Suprapubic skin (tissue), 4 donors: ENCODE data around the gene DCP1B. TPM values are rescaled to one million over a fixed set of nuclear protein-coding genes. Genes with fewer than 3 reads are reported as not detected.
A peak's percentile ranks its signal among the peaks of the same experiment; 100 is the strongest.

Experiments
- DNase-seq, 2 donors: peaks; one replicate each; pipeline ENCODE4 v3.0.0-alpha.2; 2019; ENCODE audit warnings: low spot score in 2 of 2
- H3K27ac ChIP-seq: fragments of 200-600 bp; sonication (generic); one replicate; pipeline ENCODE4 v1.5.1; 2019
- H3K27me3 ChIP-seq: fragments of 200-600 bp; sonication (generic); one replicate; pipeline ENCODE4 v1.5.1; 2019
- H3K36me3 ChIP-seq: fragments of 200-600 bp; sonication (generic); one replicate; pipeline ENCODE4 v1.5.1; 2019
- H3K4me1 ChIP-seq: fragments of 200-600 bp; sonication (generic); one replicate; pipeline ENCODE4 v1.5.1; 2019
- H3K4me3 ChIP-seq: fragments of 200-600 bp; sonication (generic); one replicate; pipeline ENCODE4 v1.5.1; 2019; ENCODE audit warnings: mild to moderate bottlenecking
- H3K9me3 ChIP-seq: fragments of 200-600 bp; sonication (generic); one replicate; pipeline ENCODE4 v1.5.1; 2019
- CTCF ChIP-seq, 2 donors: fragments of 200-600 bp in 1 of 2; fragments of 450-650 bp in 1 of 2; sonication (generic) in 1 of 2; IDR thresholded peaks; one replicate each; pipeline ENCODE4 v1.5.1; 2016 to 2019; ENCODE audit warnings: antibody characterized with exemption in 2 of 2, mild to moderate bottlenecking in 1 of 2, moderate library complexity in 1 of 2
- EP300 ChIP-seq: sonication (generic); formaldehyde crosslinking; IDR thresholded peaks from one replicate; pipeline ENCODE4 v1.6.1; 2017; ENCODE audit warnings: antibody characterized with exemption
- POLR2A ChIP-seq, 2 donors: fragments of 450-650 bp; IDR thresholded peaks; one replicate each; pipeline ENCODE4 v1.6.1; 2017; ENCODE audit warnings: antibody characterized with exemption in 2 of 2, mild to moderate bottlenecking in 2 of 2, moderate library complexity in 2 of 2
- POLR2AphosphoS5 ChIP-seq, 3 donors: sonication (generic); formaldehyde crosslinking; IDR thresholded peaks; one replicate each; pipeline ENCODE4 v1.6.1; 2017; ENCODE audit warnings: antibody characterized with exemption in 3 of 3
- WGBS: methylation state at CpG from one replicate; pipeline ENCODE4 v1.1.5; 2018; 5-methylcytosine and 5-hydroxymethylcytosine counted together
- total RNA-seq, 4 donors: library from RNA; depleted of rRNA; stranded (reverse); fragments of >200 nt; gene quantifications; one replicate each; pipeline ENCODE4 v1.1.0, GENCODE V29; 2016

DCP1B gene
- total RNA-seq, 4 donors from 2014 or later = 11.5 to 19.5 (median 13.3) TPM

GRCh38 chr12:1934831-1935230 lies 69.4 kb downstream of the DCP1B start:
- TF ChIP-seq EP300 (no peak), POLR2A (IDR thresholded peaks at IDR 0.05) (no peak), CTCF (IDR thresholded peaks at IDR 0.05) (no peak), POLR2AphosphoS5 (IDR thresholded peaks at IDR 0.05) (no peak)
- Histone ChIP-seq H3K36me3 (peaks cover 9% of the 10 kb centered on the region), H3K27ac (no peak overlapping the region), H3K27me3 (no peaks in the 10 kb centered on the region), H3K4me1 (peaks cover 18% of the 10 kb centered on the region), H3K4me3 (no peak overlapping the region), H3K9me3 (no peaks in the 10 kb centered on the region)
- WGBS = 89% methylated on average over 10 of the region's 12 CpGs
- peak in 1 of 2 donors; percentile 66 for DNase-seq

GRCh38 chr12:1934068-1934467 lies 70.2 kb downstream of the DCP1B start:
- Histone ChIP-seq H3K27me3 (no peaks in the 10 kb centered on the region), H3K4me3 (no peak overlapping the region), H3K36me3 (peaks cover 9% of the 10 kb centered on the region), H3K27ac (no peak overlapping the region), H3K4me1 (peaks cover 13% of the 10 kb centered on the region), H3K9me3 (no peaks in the 10 kb centered on the region)
- no peak for DNase-seq
- WGBS = 89% methylated on average over 5 of the region's 5 CpGs
- no peak for TF ChIP-seq POLR2AphosphoS5 (IDR thresholded peaks at IDR 0.05)
- no peak for TF ChIP-seq CTCF (IDR thresholded peaks at IDR 0.05)
- no peak for TF ChIP-seq EP300

- H3K27ac ChIP-seq = no peak overlapping the region
- TF ChIP-seq EP300 (no peak), POLR2AphosphoS5 (IDR thresholded peaks at IDR 0.05) (no peak), CTCF (IDR thresholded peaks at IDR 0.05) (no peak), POLR2A (IDR thresholded peaks at IDR 0.05) (no peak)
- no peaks in the 10 kb centered on the region for H3K9me3 ChIP-seq
- WGBS = 82% methylated on average over 13 of the region's 16 CpGs
- peaks cover 13% of the 10 kb centered on the region for H3K4me1 ChIP-seq
- DNase-seq = peak in 1 of 2 donors; percentile 70
- H3K4me3 ChIP-seq = no peak overlapping the region
- H3K36me3 ChIP-seq = peaks cover 9% of the 10 kb centered on the region
- no peaks in the 10 kb centered on the region for H3K27me3 ChIP-seq
These were observed 70.8 kb downstream of the DCP1B start for GRCh38 chr12:1933342-1934051.

- no peak overlapping the region for H3K4me3 ChIP-seq
These were observed 71.9 kb downstream of the DCP1B start for GRCh38 chr12:1932264-1932777.

More at GRCh38 chr12:1932264-1932777, 71.9 kb downstream of the DCP1B start:
- no peaks in the 10 kb centered on the region for H3K36me3 ChIP-seq
- DNase-seq = peak; percentile 55 to 66
- peaks cover 13% of the 10 kb centered on the region for H3K4me1 ChIP-seq
- no peaks in the 10 kb centered on the region for H3K27me3 ChIP-seq
- H3K9me3 ChIP-seq = no peaks in the 10 kb centered on the region
- TF ChIP-seq CTCF (IDR thresholded peaks at IDR 0.05) (no peak), POLR2A (IDR thresholded peaks at IDR 0.05) (no peak), EP300 (no peak), POLR2AphosphoS5 (IDR thresholded peaks at IDR 0.05) (no peak)
- WGBS = 17% methylated on average over 16 of the region's 16 CpGs
- H3K27ac ChIP-seq = no peak overlapping the region
